OCI-LY7 (cell line): ENCODE measurements around the gene IL24. TPM values are rescaled to one million over a fixed set of nuclear protein-coding genes. Genes with fewer than 3 reads are reported as not detected.

Source experiments
- BruUV-seq: library from RNA; stranded (reverse); fragments of 400-500 nt; replicated peaks from 2 replicates; lab custom pipeline; 2021; lab: Mats Ljungman, UMichigan
- CTCF ChIA-PET: fragments of 300-600 bp; sonication (Branson Sonifier 250); formaldehyde crosslinking; loops from one replicate; lab custom pipeline; 2022; ENCODE audit warnings: antibody characterized with exemption; ENCODE audit not compliant: unreplicated experiment; lab: Charles Lee
- POLR2A ChIA-PET: fragments of 300-600 bp; sonication (Branson Sonifier 250); formaldehyde crosslinking; loops from one replicate; lab custom pipeline; 2022; ENCODE audit warnings: antibody characterized with exemption; lab: Charles Lee
- DNase-seq: peaks from one replicate; pipeline ENCODE4 v3.0.0-alpha.2; 2015; ENCODE audit warnings: low spot score
- H2AFZ ChIP-seq: fragments of 200-600 bp; sonication (generic), shearing (Covaris generic); 2 replicates; pipeline ENCODE4 v1.6.1; 2014; ENCODE audit warnings: mild to moderate bottlenecking, antibody characterized with exemption, low read length, moderate library complexity
- H3K27ac ChIP-seq: fragments of 200-600 bp; sonication (generic); 2 replicates; pipeline ENCODE4 v1.5.1; 2014; ENCODE audit warnings: mixed run types, low read depth, mild to moderate bottlenecking, moderate library complexity, low read length, inconsistent platforms; ENCODE audit not compliant: poor library complexity, severe bottlenecking
- H3K36me3 ChIP-seq: fragments of 200-600 bp; sonication (generic); 2 replicates; pipeline ENCODE4 v1.6.1; 2014; ENCODE audit warnings: mild to moderate bottlenecking, antibody characterized with exemption, low read length, moderate library complexity, mixed read lengths; ENCODE audit not compliant: insufficient read depth
- H3K4me1 ChIP-seq: fragments of 200-600 bp; sonication (generic); 2 replicates; pipeline ENCODE4 v1.5.1; 2014; ENCODE audit warnings: mild to moderate bottlenecking, low read length; ENCODE audit not compliant: insufficient read depth, poor library complexity, severe bottlenecking
- H3K4me2 ChIP-seq: fragments of 200-600 bp; sonication (generic); 2 replicates; pipeline ENCODE4 v1.6.1; 2014; ENCODE audit warnings: mild to moderate bottlenecking, low read length
- H3K4me3 ChIP-seq: fragments of 200-600 bp; sonication (generic); 2 replicates; pipeline ENCODE4 v1.5.1; 2014; ENCODE audit warnings: mild to moderate bottlenecking, low read depth, low read length; ENCODE audit not compliant: poor library complexity, severe bottlenecking
- H3K79me2 ChIP-seq: fragments of 200-600 bp; sonication (generic); 2 replicates; pipeline ENCODE4 v1.6.1; 2016; ENCODE audit warnings: low read depth, mild to moderate bottlenecking, low read length, moderate library complexity, mixed read lengths; ENCODE audit not compliant: insufficient read depth
- H3K9me2 ChIP-seq: fragments of 200-600 bp; sonication (generic); 2 replicates; pipeline ENCODE4 v1.6.1; 2016; ENCODE audit warnings: mild to moderate bottlenecking, low read length, mixed read lengths; ENCODE audit not compliant: insufficient read depth
- H3K9me3 ChIP-seq: fragments of 200-600 bp; sonication (generic); 2 replicates; pipeline ENCODE4 v1.6.1; 2014; ENCODE audit warnings: mild to moderate bottlenecking, mixed run types, low read length, mixed read lengths
- H4K20me1 ChIP-seq: fragments of 200-600 bp; sonication (generic); 2 replicates; pipeline ENCODE4 v1.6.1; 2014; ENCODE audit warnings: mild to moderate bottlenecking, antibody characterized with exemption, low read length, moderate library complexity, mixed read lengths; ENCODE audit not compliant: insufficient read depth
- EZH2phosphoT487 ChIP-seq: fragments of 200-600 bp; sonication (generic); IDR thresholded peaks from 2 replicates; pipeline ENCODE4 v1.6.1; 2018; ENCODE audit warnings: low read depth, borderline replicate concordance, mild to moderate bottlenecking, mixed run types, antibody characterized with exemption, low read length, moderate library complexity, mixed read lengths
- intact Hi-C: fragments of 100-400 bp; cut with micrococcal nuclease; formaldehyde crosslinking; loops from one replicate; pipeline ENCODE4 v1.10.0; 2022; ENCODE audit not compliant: unreplicated experiment
- total RNA-seq, 2 experiments: library from RNA; depleted of rRNA in 1 of 2; stranded (reverse); fragments of >200 nt in 1 of 2; shearing (Covaris generic) in 1 of 2; gene quantifications; 2 replicates each; pipeline ENCODE4 v1.2.3, GENCODE V29; 2014 to 2022
- TF ChIP-seq, protein P1 (sequence below): fragments of 200-600 bp; sonication (generic); conservative IDR thresholded peaks from 2 replicates; pipeline ENCODE4 v1.5.1; 2014; ENCODE audit warnings: mild to moderate bottlenecking, antibody characterized with exemption, low read length, moderate library complexity, mixed read lengths

IL24 gene
- total RNA-seq, 2 experiments from 2014 or later: not detected

- no peaks in the 10 kb centered on the region for H3K36me3 ChIP-seq
- no peak overlapping the region for H3K4me2 ChIP-seq
- no peaks in the 10 kb centered on the region for H3K79me2 ChIP-seq
- no peak for DNase-seq
- no peaks in the 10 kb centered on the region for H4K20me1 ChIP-seq
- ChIA-PET POLR2A (interaction anchor here (0.6 to 1.4 kb wide), 3 partner anchors 10 to 206 kb away, joined by 3 to 5 read pairs (median 4); no protein-coding TSS in a partner anchor), CTCF (no interaction called here)
- no peaks in the 10 kb centered on the region for H3K9me2 ChIP-seq
- H3K9me3 ChIP-seq: no peaks in the 10 kb centered on the region
- intact Hi-C loops: no loop called here
- H3K4me3 ChIP-seq: no peak overlapping the region
- TF ChIP-seq EZH2phosphoT487: no peak
- TF ChIP-seq, protein P1, sequence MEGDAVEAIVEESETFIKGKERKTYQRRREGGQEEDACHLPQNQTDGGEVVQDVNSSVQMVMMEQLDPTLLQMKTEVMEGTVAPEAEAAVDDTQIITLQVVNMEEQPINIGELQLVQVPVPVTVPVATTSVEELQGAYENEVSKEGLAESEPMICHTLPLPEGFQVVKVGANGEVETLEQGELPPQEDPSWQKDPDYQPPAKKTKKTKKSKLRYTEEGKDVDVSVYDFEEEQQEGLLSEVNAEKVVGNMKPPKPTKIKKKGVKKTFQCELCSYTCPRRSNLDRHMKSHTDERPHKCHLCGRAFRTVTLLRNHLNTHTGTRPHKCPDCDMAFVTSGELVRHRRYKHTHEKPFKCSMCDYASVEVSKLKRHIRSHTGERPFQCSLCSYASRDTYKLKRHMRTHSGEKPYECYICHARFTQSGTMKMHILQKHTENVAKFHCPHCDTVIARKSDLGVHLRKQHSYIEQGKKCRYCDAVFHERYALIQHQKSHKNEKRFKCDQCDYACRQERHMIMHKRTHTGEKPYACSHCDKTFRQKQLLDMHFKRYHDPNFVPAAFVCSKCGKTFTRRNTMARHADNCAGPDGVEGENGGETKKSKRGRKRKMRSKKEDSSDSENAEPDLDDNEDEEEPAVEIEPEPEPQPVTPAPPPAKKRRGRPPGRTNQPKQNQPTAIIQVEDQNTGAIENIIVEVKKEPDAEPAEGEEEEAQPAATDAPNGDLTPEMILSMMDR: no peak
- no TSS peak for BruUV-seq
- no peak overlapping the region for H3K27ac ChIP-seq
- H2AFZ ChIP-seq: no peak overlapping the region
- peaks cover 4% of the 10 kb centered on the region for H3K4me1 ChIP-seq
Measured at GRCh38 chr1:206854401-206855129, 42.7 kb upstream of the IL24 start.

DNA sequence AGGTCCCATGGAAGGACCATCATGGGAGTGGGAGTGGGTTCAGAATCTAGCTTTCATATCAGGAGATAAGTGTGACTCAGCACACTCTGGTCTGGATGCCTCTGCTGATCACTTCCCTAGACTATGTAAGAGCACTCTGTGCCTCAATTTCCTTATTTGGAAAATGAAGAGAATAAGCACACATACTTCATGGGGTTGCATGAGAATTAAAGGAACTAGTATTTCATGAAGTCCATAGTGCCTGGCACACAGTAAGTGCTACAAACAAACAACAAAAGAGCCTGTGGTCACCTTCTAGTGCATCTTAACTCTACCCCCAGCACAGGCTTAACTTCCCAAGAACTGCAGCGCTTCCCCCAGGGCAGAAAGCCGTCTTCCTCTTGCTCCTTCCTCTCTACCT is 41.4 kb upstream of the IL24 start:
- no TSS peak for BruUV-seq
- ChIA-PET POLR2A (no interaction called here), CTCF (no interaction called here)
- H3K4me2 ChIP-seq: no peak overlapping the region
- H4K20me1 ChIP-seq: no peaks in the 10 kb centered on the region
- no peak overlapping the region for H2AFZ ChIP-seq
- TF ChIP-seq EZH2phosphoT487: no peak
- TF ChIP-seq, protein P1: no peak
- H3K4me1 ChIP-seq: peaks cover 4% of the 10 kb centered on the region
- H3K9me3 ChIP-seq: no peaks in the 10 kb centered on the region
- no peak for DNase-seq
- no peaks in the 10 kb centered on the region for H3K79me2 ChIP-seq
- H3K36me3 ChIP-seq: no peaks in the 10 kb centered on the region
- no peak overlapping the region for H3K4me3 ChIP-seq
- no peaks in the 10 kb centered on the region for H3K9me2 ChIP-seq
- intact Hi-C loops: no loop called here
- no peak overlapping the region for H3K27ac ChIP-seq
